ENCODE results near the gene BCAS1. TPM values are rescaled to one million over a fixed set of nuclear protein-coding genes. Genes with fewer than 3 reads are reported as not detected.

BCAS1 gene
- polyA plus RNA-seq, 1 of the 3 experiments (the other 2 are of a cell fraction), result not detected

DNA sequence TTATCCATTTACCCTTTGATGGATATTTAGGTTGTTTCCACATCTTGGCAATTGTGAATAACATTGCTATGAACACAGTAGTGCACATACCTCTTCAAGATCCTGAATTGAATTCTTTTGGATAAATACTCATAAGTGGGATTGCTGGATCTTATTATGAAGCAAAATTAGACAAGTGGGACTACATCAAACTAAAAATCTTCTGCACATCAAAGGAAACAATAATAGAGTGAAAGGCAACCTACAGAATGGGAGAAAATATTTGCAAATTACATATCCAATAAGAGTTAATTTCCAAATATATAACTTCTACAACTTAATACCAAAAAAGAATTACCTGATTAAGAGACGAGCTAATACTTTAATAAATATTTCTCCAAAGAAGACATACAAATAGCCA is 38.4 kb upstream of the BCAS1 start:
- H3K36me3 ChIP-seq (replicated peaks in 1 of 2; ENCODE audit: control insufficient read depth in 1 of 2, insufficient read depth in 2 of 2, low read length in 1 of 2), result no peaks in the 10 kb centered on the region
- H3K4me1 ChIP-seq (ENCODE audit: control insufficient read depth in 1 of 2, insufficient read depth in 2 of 2, low read depth in 1 of 2, low read length in 1 of 2), result no peaks in the 10 kb centered on the region
- ChIA-PET POLR2A (no interaction called here), CTCF (interaction anchor here (1.2 to 23.8 kb wide), 3 partner anchors 12 to 1559 kb away, joined by 3 to 499 read pairs (median 8); partner anchors contain the start of gene PFDN4)
- H3K9me3 ChIP-seq, result no peaks in the 10 kb centered on the region
- H3F3A ChIP-seq (replicated peaks; ENCODE audit: insufficient read depth), result no peaks in the 10 kb centered on the region
- no peak for DNase-seq
- no peak overlapping the region for H3K4me2 ChIP-seq
- no peak for TF ChIP-seq MXI1 (IDR thresholded peaks at IDR 0.05; ENCODE audit: low read depth, low read length)
- TF ChIP-seq RXRA (IDR thresholded peaks at IDR 0.05; ENCODE audit: borderline replicate concordance, low read depth), result no peak
- TF ChIP-seq FOXJ3 (CRISPR knock-in tag; IDR thresholded peaks at IDR 0.05), result no peak
- TF ChIP-seq NRF1 (IDR thresholded peaks at IDR 0.05; ENCODE audit: low read depth, low read length), result no peak
- no peaks in the 10 kb centered on the region for H4K20me1 ChIP-seq (ENCODE audit: insufficient read depth)
- WGBS (ENCODE audit: low lambda C conversion rate), result 78% methylated on average over 1 of the region's 1 CpG
- no peaks in the 10 kb centered on the region for H3K79me2 ChIP-seq (ENCODE audit: insufficient read depth)
- no peak overlapping the region for H3K4me3 ChIP-seq (ENCODE audit: low read depth in 2 of 2, low read length in 1 of 2)
- no peak overlapping the region for H3K9ac ChIP-seq
- no peak overlapping the region for H2AFZ ChIP-seq (ENCODE audit: low read depth)
- no peak overlapping the region for H3K27ac ChIP-seq (ENCODE audit: low read depth in 2 of 2, low read length in 1 of 2)
- no peaks in the 10 kb centered on the region for H3K9me2 ChIP-seq
- H3K27me3 ChIP-seq (ENCODE audit: insufficient read depth), result no peaks in the 10 kb centered on the region

GRCh38 chr20:54108326-54108642 is 37.9 kb upstream of the BCAS1 start:
- no peaks in the 10 kb centered on the region for H3F3A ChIP-seq (replicated peaks; ENCODE audit: insufficient read depth)
- no peaks in the 10 kb centered on the region for H3K27me3 ChIP-seq (ENCODE audit: insufficient read depth)
- DNase-seq, result no peak
- H3K27ac ChIP-seq (ENCODE audit: low read depth in 2 of 2, low read length in 1 of 2), result no peak overlapping the region
- CTCF ChIA-PET, result interaction anchor here (1.2 to 23.8 kb wide), 3 partner anchors 11 to 1559 kb away, joined by 3 to 499 read pairs (median 8); partner anchors contain the start of gene PFDN4
- no peak overlapping the region for H3K4me2 ChIP-seq
- POLR2A ChIA-PET, result no interaction called here
- no peaks in the 10 kb centered on the region for H3K36me3 ChIP-seq (replicated peaks in 1 of 2; ENCODE audit: control insufficient read depth in 1 of 2, insufficient read depth in 2 of 2, low read length in 1 of 2)
- H4K20me1 ChIP-seq (ENCODE audit: insufficient read depth), result no peaks in the 10 kb centered on the region
- H3K9ac ChIP-seq, result no peak overlapping the region
- H3K79me2 ChIP-seq (ENCODE audit: insufficient read depth), result no peaks in the 10 kb centered on the region
- H3K4me1 ChIP-seq (ENCODE audit: control insufficient read depth in 1 of 2, insufficient read depth in 2 of 2, low read depth in 1 of 2, low read length in 1 of 2), result no peaks in the 10 kb centered on the region
- no peaks in the 10 kb centered on the region for H3K9me2 ChIP-seq
- H3K4me3 ChIP-seq (ENCODE audit: low read depth in 2 of 2, low read length in 1 of 2), result no peak overlapping the region
- H2AFZ ChIP-seq (ENCODE audit: low read depth), result no peak overlapping the region
- no peaks in the 10 kb centered on the region for H3K9me3 ChIP-seq
- no peak for TF ChIP-seq NRF1 (IDR thresholded peaks at IDR 0.05; ENCODE audit: low read depth, low read length)
- TF ChIP-seq RFX5 (IDR thresholded peaks at IDR 0.05; ENCODE audit: low read length), result no peak
- no peak for TF ChIP-seq TEAD4 (IDR thresholded peaks at IDR 0.05; ENCODE audit: borderline replicate concordance, insufficient read depth)
- no peak for TF ChIP-seq TAF1 (IDR thresholded peaks at IDR 0.05; ENCODE audit: borderline replicate concordance, low read depth, low read length)
- TF ChIP-seq CHD2 (IDR thresholded peaks at IDR 0.05; ENCODE audit: low read length, partially characterized antibody), result no peak
- TF ChIP-seq JUND (IDR thresholded peaks at IDR 0.05), result no peak
- no peak for TF ChIP-seq USF1 (IDR thresholded peaks at IDR 0.05; ENCODE audit: borderline replicate concordance, low read depth)
- no peak for TF ChIP-seq EZH2phosphoT487 (IDR thresholded peaks at IDR 0.05; ENCODE audit: borderline replicate concordance, low read depth)
- TF ChIP-seq USF2 (IDR thresholded peaks at IDR 0.05; ENCODE audit: borderline replicate concordance, low read depth, low read length), result no peak
- no peak for TF ChIP-seq YY1 (IDR thresholded peaks at IDR 0.05; ENCODE audit: low read depth)
- no peak for TF ChIP-seq MEF2A (IDR thresholded peaks at IDR 0.05; ENCODE audit: borderline replicate concordance, low read depth)
- no peak for TF ChIP-seq FOSL2 (IDR thresholded peaks at IDR 0.05; ENCODE audit: borderline replicate concordance, low read depth)
- TF ChIP-seq TCF12 (IDR thresholded peaks at IDR 0.05), result no peak
- TF ChIP-seq ZBTB33 (IDR thresholded peaks at IDR 0.05; ENCODE audit: borderline replicate concordance, low read depth), result no peak
- no peak for TF ChIP-seq REST (IDR thresholded peaks at IDR 0.05; ENCODE audit: low read depth, low read length)
- no peak for TF ChIP-seq MXI1 (IDR thresholded peaks at IDR 0.05; ENCODE audit: low read depth, low read length)
- no peak for TF ChIP-seq POLR2AphosphoS5 (IDR thresholded peaks at IDR 0.05; ENCODE audit: low read depth, low read length)
- TF ChIP-seq RAD21 (IDR thresholded peaks at IDR 0.05; ENCODE audit: low read length), result no peak
- TF ChIP-seq NFIC (IDR thresholded peaks at IDR 0.05; ENCODE audit: borderline replicate concordance), result no peak

Measured in SK-N-SH (cell line).